K562 (cell line): ENCODE measurements around the gene LAPTM5. TPM values are rescaled to one million over a fixed set of nuclear protein-coding genes. Genes with fewer than 3 reads are reported as not detected.

Experiments
- BCOR ChIP-seq: fragments of 450-650 bp; IDR thresholded peaks from 2 replicates; pipeline ENCODE4 v1.6.1; 2016
- CHD2 ChIP-seq: IDR thresholded peaks from 2 replicates; pipeline ENCODE4 v1.6.1; 2011; ENCODE audit warnings: low read depth, low read length
- HOXB6 ChIP-seq: fragments of 250-450 bp; sonication (Bioruptor Pico); IDR thresholded peaks from 2 replicates; pipeline ENCODE4 v1.5.1; 2022; ENCODE audit warnings: mild to moderate bottlenecking, borderline replicate concordance
- JUNB ChIP-seq: fragments of 450-650 bp; formaldehyde crosslinking; conservative IDR thresholded peaks from 2 replicates; pipeline ENCODE4 v1.4.0; 2020; ENCODE audit warnings: mild to moderate bottlenecking
- LEF1 ChIP-seq: fragments of 450-650 bp; IDR thresholded peaks from 2 replicates; pipeline ENCODE4 v1.6.1; 2016; ENCODE audit warnings: mild to moderate bottlenecking
- PCBP1 ChIP-seq: fragments of 200-400 bp; formaldehyde crosslinking; IDR thresholded peaks from 2 replicates; pipeline ENCODE4 v1.6.1; 2018; ENCODE audit warnings: mild to moderate bottlenecking, low read depth, low read length; ENCODE audit not compliant: poor library complexity, severe bottlenecking
- PHB2 ChIP-seq: fragments of 450-650 bp; IDR thresholded peaks from 2 replicates; pipeline ENCODE4 v1.6.1; 2017; ENCODE audit warnings: low read depth
- RBM39 ChIP-seq: fragments of 200-400 bp; formaldehyde crosslinking; optimal IDR thresholded peaks from 2 replicates; pipeline ENCODE3; 2018; ENCODE audit warnings: low read depth, low read length
- SMARCA5 ChIP-seq: fragments of 450-650 bp; IDR thresholded peaks from 2 replicates; pipeline ENCODE4 v1.6.1; 2016
- SPI1 ChIP-seq: IDR thresholded peaks from 2 replicates; pipeline ENCODE4 v1.6.1; 2011; ENCODE audit warnings: low read depth, low read length, control low read depth, borderline replicate concordance
- STAG1 ChIP-seq: sonication (generic); formaldehyde crosslinking; IDR thresholded peaks from 2 replicates; pipeline ENCODE4 v1.5.0; 2020; ENCODE audit warnings: missing genetic modification reagents, borderline replicate concordance
- XRCC5 ChIP-seq: fragments of 200-400 bp; formaldehyde crosslinking; IDR thresholded peaks from 2 replicates; pipeline ENCODE4 v1.6.1; 2017; ENCODE audit warnings: low read depth, mild to moderate bottlenecking, low read length
- ZNF165 ChIP-seq: fragments of 250-450 bp; sonication (Bioruptor Pico); IDR thresholded peaks from 2 replicates; pipeline ENCODE4 v1.4.0; 2020; ENCODE audit warnings: borderline replicate concordance
- ZNF253 ChIP-seq: fragments of 250-450 bp; sonication (Bioruptor Pico); conservative IDR thresholded peaks from 2 replicates; pipeline ENCODE4 v1.6.1; 2021; ENCODE audit warnings: mild to moderate bottlenecking
- ZNF318 ChIP-seq, 2 experiments: fragments of 450-650 bp; IDR thresholded peaks; 2 replicates each; pipeline ENCODE4 v1.6.1; 2016; ENCODE audit warnings: mild to moderate bottlenecking in 2 of 2, borderline replicate concordance in 1 of 2, low read depth in 1 of 2, moderate library complexity in 1 of 2
- ZNF830 ChIP-seq: fragments of 250-450 bp; sonication (Bioruptor Pico); IDR thresholded peaks from 2 replicates; pipeline ENCODE4 v1.5.0; 2021; ENCODE audit warnings: mild to moderate bottlenecking
- polyA plus RNA-seq, 8 experiments: library from polyadenylated mRNA; depleted of rRNA in 4 of 8; stranded (reverse) in 5 of 8; unstranded in 3 of 8; fragments of >200 nt; fragmentation: Nextera tagmentation in 2 of 8; fragmentation: Illumina TruSeq in 1 of 8; extraction: Ambion mirVana in 2 of 8; extraction: Trizol in 1 of 8; gene quantifications; 2 replicates each; pipeline versions ENCODE4 v1.2.1 to v1.2.3, GENCODE V29; 2011 to 2014; ENCODE audit warnings: inconsistent platforms in 1 of 8, missing spikeins in 1 of 8
- total RNA-seq, 7 experiments: library from RNA; depleted of rRNA in 6 of 7; stranded (reverse); fragments of >200 nt in 6 of 7; fragmentation: Illumina TruSeq in 2 of 7; extraction: Trizol in 2 of 7; gene quantifications; 2 replicates each; pipeline versions ENCODE4 v1.2.1 to v1.2.3, GENCODE V29; 2011 to 2021; ENCODE audit warnings: low replicate concordance in 1 of 7
- TF ChIP-seq, protein P1 (sequence below): fragments of 150-350 bp; conservative IDR thresholded peaks from 2 replicates; pipeline ENCODE4 v1.6.1; 2014; ENCODE audit warnings: low read length
- TF ChIP-seq, protein P2 (sequence below): IDR thresholded peaks from 2 replicates; pipeline ENCODE4 v1.6.1; 2011; ENCODE audit warnings: borderline replicate concordance, low read depth, mild to moderate bottlenecking, moderate library complexity, low read length; ENCODE audit not compliant: insufficient read depth, poor library complexity, severe bottlenecking

LAPTM5 gene
- total and polyA plus RNA-seq, 9 of the 15 experiments (the other 6 are each of a cell fraction or from before 2014, with no cell fraction given) = 2.4 to 47.3 (median 20.3) TPM

DNA sequence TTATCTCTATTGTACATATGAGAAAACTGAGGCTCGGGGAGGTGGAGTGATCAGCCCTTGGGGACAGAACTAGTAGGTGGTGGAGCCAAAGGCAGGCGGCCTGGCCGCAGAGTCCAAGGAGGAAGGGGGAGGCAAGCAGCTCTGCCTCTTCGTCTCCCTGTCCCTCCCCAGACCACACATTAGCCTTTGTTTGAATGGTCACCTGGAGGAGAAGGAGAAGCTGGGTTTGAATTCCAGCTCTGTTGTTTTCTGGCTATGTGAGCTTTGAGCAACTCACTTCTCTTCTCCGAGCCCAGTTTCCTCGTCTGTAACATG, 21.4 kb upstream of the LAPTM5 start (continued):
- TF ChIP-seq ZNF318 (IDR thresholded peaks at IDR 0.05; ENCODE audit: borderline replicate concordance in 1 of 2, low read depth in 1 of 2) (no peak), STAG1 (CRISPR knock-in tag) (no peak), BCOR (no peak), ZNF253 (CRISPR knock-in tag) (peak; percentile 85), CHD2 (no peak), PCBP1 (no peak), SPI1 (0 out of 2 replicates have a peak, but pooled peaks have one; percentile 1), PHB2 (no peak), SMARCA5 (0 out of 2 replicates have a peak, but pooled peaks have one; percentile 1), XRCC5 (no peak), LEF1 (no peak), HOXB6 (CRISPR knock-in tag) (peak; percentile 82; the same call in 1 of the 2 replicates), JUNB (CRISPR knock-in tag) (no peak), RBM39 (no peak), ZNF830 (no peak; the same call in 1 of the 2 replicates), ZNF165 (CRISPR knock-in tag) (no peak)
- TF ChIP-seq, protein P1, sequence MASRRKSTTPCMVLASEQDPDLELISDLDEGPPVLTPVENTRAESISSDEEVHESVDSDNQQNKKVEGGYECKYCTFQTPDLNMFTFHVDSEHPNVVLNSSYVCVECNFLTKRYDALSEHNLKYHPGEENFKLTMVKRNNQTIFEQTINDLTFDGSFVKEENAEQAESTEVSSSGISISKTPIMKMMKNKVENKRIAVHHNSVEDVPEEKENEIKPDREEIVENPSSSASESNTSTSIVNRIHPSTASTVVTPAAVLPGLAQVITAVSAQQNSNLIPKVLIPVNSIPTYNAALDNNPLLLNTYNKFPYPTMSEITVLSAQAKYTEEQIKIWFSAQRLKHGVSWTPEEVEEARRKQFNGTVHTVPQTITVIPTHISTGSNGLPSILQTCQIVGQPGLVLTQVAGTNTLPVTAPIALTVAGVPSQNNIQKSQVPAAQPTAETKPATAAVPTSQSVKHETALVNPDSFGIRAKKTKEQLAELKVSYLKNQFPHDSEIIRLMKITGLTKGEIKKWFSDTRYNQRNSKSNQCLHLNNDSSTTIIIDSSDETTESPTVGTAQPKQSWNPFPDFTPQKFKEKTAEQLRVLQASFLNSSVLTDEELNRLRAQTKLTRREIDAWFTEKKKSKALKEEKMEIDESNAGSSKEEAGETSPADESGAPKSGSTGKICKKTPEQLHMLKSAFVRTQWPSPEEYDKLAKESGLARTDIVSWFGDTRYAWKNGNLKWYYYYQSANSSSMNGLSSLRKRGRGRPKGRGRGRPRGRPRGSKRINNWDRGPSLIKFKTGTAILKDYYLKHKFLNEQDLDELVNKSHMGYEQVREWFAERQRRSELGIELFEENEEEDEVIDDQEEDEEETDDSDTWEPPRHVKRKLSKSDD = no peak
- TF ChIP-seq, protein P2, sequence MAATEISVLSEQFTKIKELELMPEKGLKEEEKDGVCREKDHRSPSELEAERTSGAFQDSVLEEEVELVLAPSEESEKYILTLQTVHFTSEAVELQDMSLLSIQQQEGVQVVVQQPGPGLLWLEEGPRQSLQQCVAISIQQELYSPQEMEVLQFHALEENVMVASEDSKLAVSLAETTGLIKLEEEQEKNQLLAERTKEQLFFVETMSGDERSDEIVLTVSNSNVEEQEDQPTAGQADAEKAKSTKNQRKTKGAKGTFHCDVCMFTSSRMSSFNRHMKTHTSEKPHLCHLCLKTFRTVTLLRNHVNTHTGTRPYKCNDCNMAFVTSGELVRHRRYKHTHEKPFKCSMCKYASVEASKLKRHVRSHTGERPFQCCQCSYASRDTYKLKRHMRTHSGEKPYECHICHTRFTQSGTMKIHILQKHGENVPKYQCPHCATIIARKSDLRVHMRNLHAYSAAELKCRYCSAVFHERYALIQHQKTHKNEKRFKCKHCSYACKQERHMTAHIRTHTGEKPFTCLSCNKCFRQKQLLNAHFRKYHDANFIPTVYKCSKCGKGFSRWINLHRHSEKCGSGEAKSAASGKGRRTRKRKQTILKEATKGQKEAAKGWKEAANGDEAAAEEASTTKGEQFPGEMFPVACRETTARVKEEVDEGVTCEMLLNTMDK = no peak
